Activated CD8-positive, alpha-beta T cell treated with anti-CD3 and anti-CD28 coated beads for 36 hours (primary cell): Measurements from ENCODE around the gene ALKBH3. TPM values are rescaled to one million over a fixed set of nuclear protein-coding genes. Genes with fewer than 3 reads are reported as not detected.

Source experiments
- ATAC-seq: fragments of 200-7000 bp; cut with Tn5 transposase; one replicate; pipeline ENCODE4 v1.10.0; 2021; ENCODE audit warnings: mild to moderate bottlenecking, moderate library complexity
- CTCF ChIA-PET: fragments of 350-600 bp; sonication (Branson Sonifier 250); formaldehyde crosslinking; loops from one replicate; lab custom pipeline; 2021; ENCODE audit warnings: antibody characterized with exemption; lab: Charles Lee
- POLR2A ChIA-PET: fragments of 350-600 bp; sonication (Branson Sonifier 250); formaldehyde crosslinking; loops from one replicate; lab custom pipeline; 2021; ENCODE audit warnings: antibody characterized with exemption; lab: Charles Lee
- DNase-seq: peaks from one replicate; pipeline ENCODE4 v3.0.0-alpha.2; 2020
- H3K27ac Mint-ChIP-seq: one replicate; pipeline ENCODE4 v1.8.0; 2021; ENCODE audit warnings: mild to moderate bottlenecking, mixed read lengths
- H3K27me3 Mint-ChIP-seq: one replicate; pipeline ENCODE4 v1.8.0; 2021; ENCODE audit warnings: mixed read lengths
- H3K36me3 Mint-ChIP-seq: one replicate; pipeline ENCODE4 v1.8.0; 2021; ENCODE audit warnings: low read depth, mixed read lengths
- H3K4me1 Mint-ChIP-seq: one replicate; pipeline ENCODE4 v1.8.0; 2021; ENCODE audit warnings: low read depth, mixed read lengths
- H3K4me3 Mint-ChIP-seq: one replicate; pipeline ENCODE4 v1.8.0; 2021; ENCODE audit warnings: mild to moderate bottlenecking, moderate library complexity, mixed read lengths
- H3K9me3 Mint-ChIP-seq: one replicate; pipeline ENCODE4 v1.8.0; 2021; ENCODE audit warnings: mixed read lengths
- intact Hi-C: fragments of 100-400 bp; cut with micrococcal nuclease; formaldehyde crosslinking; loops from one replicate; pipeline ENCODE4 v1.10.0; 2022
- total RNA-seq, 2 experiments: library from RNA; stranded (reverse); gene quantifications; one replicate each; pipeline ENCODE4 v1.2.3, GENCODE V29; 2021
- TF ChIP-seq, protein P1 (sequence below): fragments of 200-600 bp; IDR thresholded peaks from one replicate; pipeline ENCODE4 v1.8.0; 2022; ENCODE audit warnings: antibody characterized with exemption, mild to moderate bottlenecking

ALKBH3 gene
- total RNA-seq, 2 experiments from 2014 or later = 40.1 to 48.4 TPM

DNA sequence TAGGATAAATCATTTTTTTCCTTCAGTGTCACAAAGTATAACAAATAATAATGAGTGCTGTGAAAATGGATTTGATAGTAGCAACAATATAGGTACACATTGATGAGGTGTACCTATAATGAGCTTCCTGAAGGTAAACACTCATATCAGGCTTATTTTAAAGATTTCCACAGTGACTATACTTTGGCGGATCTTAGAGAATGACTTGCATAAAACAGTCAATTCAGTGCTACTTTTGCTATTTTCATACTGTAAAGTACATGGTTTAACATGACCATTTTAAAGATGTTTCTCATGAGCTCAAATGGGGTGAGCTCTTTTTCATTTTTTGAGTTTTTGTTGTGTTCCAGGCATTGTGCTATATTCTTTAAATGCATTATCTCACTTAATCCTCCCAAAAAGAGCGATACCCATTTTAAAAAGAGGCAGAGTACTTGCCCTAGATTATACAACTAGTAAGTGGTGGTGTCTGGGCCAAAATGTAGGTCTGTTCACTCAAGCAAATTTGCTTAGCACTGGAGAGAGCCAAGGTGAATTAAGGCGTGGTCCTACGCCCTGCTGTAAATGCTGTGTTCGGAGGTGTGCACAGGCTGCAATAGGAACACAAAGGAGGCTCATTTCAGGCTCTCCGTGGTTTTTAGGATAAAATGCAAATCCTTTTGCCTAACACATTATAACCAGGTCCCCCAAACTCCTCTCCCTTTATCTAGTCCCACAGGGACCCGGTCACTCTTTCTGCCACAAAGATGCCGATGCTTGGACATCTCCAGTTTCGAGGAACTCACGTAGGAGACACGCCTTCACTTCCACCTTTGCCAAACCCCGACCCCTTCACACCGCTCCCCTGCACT lies 617 bp upstream of the ALKBH3 start:
- CTCF ChIA-PET = interaction anchor here (1.8 kb wide), 1 partner anchor 10 kb away, joined by 8 read pairs; no protein-coding TSS in a partner anchor
- intact Hi-C loops = no loop called here
- peak overlapping the region; percentile 81 for H3K4me3 Mint-ChIP-seq
- H3K27ac Mint-ChIP-seq = peak overlapping the region; percentile 85
- H3K9me3 Mint-ChIP-seq = no peaks in the 10 kb centered on the region
- ATAC-seq (peak; percentile 6), DNase-seq (no peak)
- H3K27me3 Mint-ChIP-seq = peaks cover 4% of the 10 kb centered on the region
- POLR2A ChIA-PET = interaction anchor here (1.4 kb wide), 1 partner anchor 8 kb away, joined by 4 read pairs; no protein-coding TSS in a partner anchor
- TF ChIP-seq, protein P1, sequence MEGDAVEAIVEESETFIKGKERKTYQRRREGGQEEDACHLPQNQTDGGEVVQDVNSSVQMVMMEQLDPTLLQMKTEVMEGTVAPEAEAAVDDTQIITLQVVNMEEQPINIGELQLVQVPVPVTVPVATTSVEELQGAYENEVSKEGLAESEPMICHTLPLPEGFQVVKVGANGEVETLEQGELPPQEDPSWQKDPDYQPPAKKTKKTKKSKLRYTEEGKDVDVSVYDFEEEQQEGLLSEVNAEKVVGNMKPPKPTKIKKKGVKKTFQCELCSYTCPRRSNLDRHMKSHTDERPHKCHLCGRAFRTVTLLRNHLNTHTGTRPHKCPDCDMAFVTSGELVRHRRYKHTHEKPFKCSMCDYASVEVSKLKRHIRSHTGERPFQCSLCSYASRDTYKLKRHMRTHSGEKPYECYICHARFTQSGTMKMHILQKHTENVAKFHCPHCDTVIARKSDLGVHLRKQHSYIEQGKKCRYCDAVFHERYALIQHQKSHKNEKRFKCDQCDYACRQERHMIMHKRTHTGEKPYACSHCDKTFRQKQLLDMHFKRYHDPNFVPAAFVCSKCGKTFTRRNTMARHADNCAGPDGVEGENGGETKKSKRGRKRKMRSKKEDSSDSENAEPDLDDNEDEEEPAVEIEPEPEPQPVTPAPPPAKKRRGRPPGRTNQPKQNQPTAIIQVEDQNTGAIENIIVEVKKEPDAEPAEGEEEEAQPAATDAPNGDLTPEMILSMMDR = no peak
- peaks cover 15% of the 10 kb centered on the region for H3K36me3 Mint-ChIP-seq
- peaks cover 32% of the 10 kb centered on the region for H3K4me1 Mint-ChIP-seq

DNA sequence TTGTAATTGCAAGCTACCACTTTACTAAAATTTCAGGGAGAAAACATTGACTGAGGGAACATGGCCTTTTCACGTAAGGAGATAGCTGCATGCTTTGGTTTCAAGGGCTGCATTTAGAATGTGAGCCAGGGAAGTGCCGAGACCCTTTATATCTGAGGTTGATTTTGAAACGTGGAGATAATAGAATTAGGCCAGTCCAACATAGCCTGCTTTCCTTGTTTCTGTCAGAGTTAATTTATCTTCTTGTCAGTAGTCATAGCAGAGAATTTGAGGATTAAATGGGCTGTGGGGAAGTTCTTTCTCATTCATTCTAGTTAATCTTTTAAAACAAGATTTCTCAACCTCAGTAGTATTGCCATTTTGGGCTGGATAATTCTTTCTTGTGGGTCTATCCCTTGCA lies 12.2 kb downstream of the ALKBH3 start:
- H3K27ac Mint-ChIP-seq = no peak overlapping the region
- CTCF ChIA-PET = interaction anchor here (0.9 to 5.2 kb wide), 3 partner anchors 12 to 201 kb away, joined by 3 to 108 read pairs (median 4); partner anchors contain the start of gene C11orf96
- intact Hi-C loops = no loop called here

DNA sequence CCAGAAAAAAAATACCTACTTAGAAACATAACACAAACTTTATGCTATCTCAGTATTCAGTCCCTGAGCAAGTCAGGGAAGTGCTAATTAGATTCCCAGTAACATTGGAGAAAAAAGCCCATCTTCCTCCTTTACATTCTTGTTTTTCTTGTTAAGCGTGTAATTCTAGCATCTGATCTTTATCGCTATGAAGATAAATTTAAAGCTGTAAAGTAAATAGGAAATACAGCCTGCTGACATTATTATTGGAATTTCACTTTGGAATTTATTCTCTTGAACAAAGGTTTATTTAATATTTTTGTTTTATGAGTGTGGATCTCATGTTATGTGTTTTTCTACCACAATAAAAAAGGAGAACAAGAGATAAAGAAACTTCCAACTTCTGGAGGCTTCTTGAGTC lies 13.9 kb downstream of the ALKBH3 start:
- no peak for ATAC-seq
- Mint-ChIP-seq H3K27ac (no peak overlapping the region), H3K27me3 (no peaks in the 10 kb centered on the region), H3K9me3 (no peaks in the 10 kb centered on the region), H3K36me3 (peaks cover 54% of the 10 kb centered on the region), H3K4me3 (no peak overlapping the region), H3K4me1 (no peaks in the 10 kb centered on the region)
- intact Hi-C loops = no loop called here
- ChIA-PET POLR2A (interaction anchor here (1.2 kb wide), 1 partner anchor 25 kb away, joined by 3 read pairs; no protein-coding TSS in a partner anchor), CTCF (no interaction called here)
- TF ChIP-seq, protein P1 = no peak
- no peak for DNase-seq

More for the DNA sequence above, 12.2 kb downstream of the ALKBH3 start:
- ATAC-seq = no peak
- Mint-ChIP-seq H3K36me3 (peaks cover 38% of the 10 kb centered on the region), H3K9me3 (no peaks in the 10 kb centered on the region), H3K4me1 (no peaks in the 10 kb centered on the region), H3K4me3 (no peak overlapping the region), H3K27me3 (no peaks in the 10 kb centered on the region)
- TF ChIP-seq, protein P1 = no peak
- no peak for DNase-seq
- POLR2A ChIA-PET = interaction anchor here (0.9 kb wide), 1 partner anchor 27 kb away, joined by 3 read pairs; no protein-coding TSS in a partner anchor

DNA sequence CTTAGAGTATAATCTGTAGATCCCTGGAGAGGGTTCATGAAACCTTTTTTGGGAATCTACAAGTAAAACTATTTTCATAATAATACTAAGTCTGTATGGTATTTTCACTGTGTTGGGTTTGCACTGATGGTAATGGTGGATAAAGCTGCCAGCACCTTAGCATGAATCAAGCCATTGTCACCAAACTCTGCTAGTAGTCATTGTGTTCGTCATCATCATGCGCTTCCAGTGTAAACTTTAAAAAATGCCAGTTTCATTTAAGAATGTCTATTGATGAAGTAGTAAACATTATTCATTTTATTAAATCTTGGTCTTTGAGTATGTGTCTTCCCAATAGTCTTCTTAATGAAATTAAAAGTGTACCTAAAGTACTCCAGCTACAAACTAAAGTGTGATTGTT lies 15.0 kb downstream of the ALKBH3 start:
- Mint-ChIP-seq H3K4me1 (no peaks in the 10 kb centered on the region), H3K9me3 (no peaks in the 10 kb centered on the region), H3K36me3 (peaks cover 51% of the 10 kb centered on the region), H3K27ac (no peak overlapping the region), H3K4me3 (no peak overlapping the region), H3K27me3 (no peaks in the 10 kb centered on the region)
- ChIA-PET POLR2A (interaction anchor here (1.2 kb wide), 1 partner anchor 24 kb away, joined by 3 read pairs; no protein-coding TSS in a partner anchor), CTCF (no interaction called here)
- TF ChIP-seq, protein P1 = no peak
- intact Hi-C loops = no loop called here
- no peak for ATAC-seq
- no peak for DNase-seq

DNA sequence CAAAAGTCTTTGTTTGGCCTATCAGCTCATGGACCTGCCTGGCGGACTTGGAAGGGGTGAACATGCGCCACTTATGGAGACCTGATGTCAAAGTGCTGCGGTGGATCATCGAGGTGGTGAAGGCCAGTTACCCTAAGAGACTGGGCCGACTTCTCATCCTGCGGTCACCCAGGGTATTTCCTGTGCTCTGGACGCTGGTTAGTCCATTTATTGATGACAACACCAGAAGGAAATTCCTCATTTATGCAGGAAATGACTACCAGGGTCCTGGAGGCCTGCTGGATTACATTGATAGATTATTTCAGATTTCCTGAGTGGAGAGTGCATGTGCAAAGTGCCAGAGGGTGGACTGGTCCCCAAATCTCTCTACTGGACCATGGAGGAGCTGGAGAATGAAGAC lies 17.9 kb downstream of the ALKBH3 start:
- no peaks in the 10 kb centered on the region for H3K4me1 Mint-ChIP-seq
- intact Hi-C loops = no loop called here
- TF ChIP-seq, protein P1 = no peak
- POLR2A ChIA-PET = no interaction called here
- no peak for ATAC-seq
- CTCF ChIA-PET = interaction anchor here (3.3 kb wide), 1 partner anchor 9 kb away, joined by 16 read pairs; no protein-coding TSS in a partner anchor
- H3K9me3 Mint-ChIP-seq = no peaks in the 10 kb centered on the region
- no peaks in the 10 kb centered on the region for H3K27me3 Mint-ChIP-seq
- DNase-seq = no peak
- peaks cover 45% of the 10 kb centered on the region for H3K36me3 Mint-ChIP-seq
- H3K4me3 Mint-ChIP-seq = no peak overlapping the region
- no peak overlapping the region for H3K27ac Mint-ChIP-seq
